SK-MEL-5 (cell line): ENCODE results near the gene SCN5A. TPM values are rescaled to one million over a fixed set of nuclear protein-coding genes. Genes with fewer than 3 reads are reported as not detected.

Experiments
- DNase-seq: peaks from one replicate; pipeline ENCODE4 v3.0.0-alpha.2; 2016; ENCODE audit warnings: low read depth, low spot score
- in situ Hi-C: cut with HindIII; loops from 2 replicates; pipeline ENCODE4 v1.10.0; 2016; ENCODE audit warnings: low sequenced_read_pairs, high pct_unique_total_duplicates, low pct_unique_long_range_greater_than_20kb
- small RNA-seq, 2 experiments: library from RNA; depleted of rRNA; stranded (forward); fragments of <200 nt; gene quantifications; one replicate each; pipeline ENCODE3, GENCODE V24; 2014
- total RNA-seq: library from RNA; depleted of rRNA; stranded (reverse); fragments of >200 nt; shearing (Covaris generic); gene quantifications from 2 replicates; pipeline ENCODE4 v1.2.3, GENCODE V29; 2014; rRNA removed

The SCN5A gene
- total RNA-seq, 1 experiment from 2014 or later, result 1.0 TPM

DNA sequence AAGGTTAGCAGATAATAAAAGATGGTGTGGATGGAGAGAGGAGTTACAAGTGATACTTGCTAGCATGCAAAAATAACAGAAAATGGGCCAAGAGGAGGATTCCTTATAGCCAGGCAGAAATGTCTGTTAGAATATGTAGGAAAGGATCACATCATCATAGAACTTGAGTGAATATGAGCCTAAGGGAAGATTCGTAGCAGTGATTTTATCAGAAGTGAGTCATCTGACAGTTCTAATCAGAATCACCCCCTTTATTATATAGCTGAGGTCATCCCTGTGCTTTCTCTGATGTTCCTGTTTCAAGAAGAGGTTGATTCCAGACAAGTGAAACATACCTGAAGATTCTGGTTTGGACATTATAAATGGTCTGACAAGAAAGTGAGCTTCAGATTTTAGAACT is 130.5 kb downstream of the SCN5A start:
- DNase-seq, result no peak
- in situ Hi-C loops, result loop anchor here (25.0 kb wide), 1 partner anchor 143 kb away; no protein-coding TSS in a partner anchor

DNA sequence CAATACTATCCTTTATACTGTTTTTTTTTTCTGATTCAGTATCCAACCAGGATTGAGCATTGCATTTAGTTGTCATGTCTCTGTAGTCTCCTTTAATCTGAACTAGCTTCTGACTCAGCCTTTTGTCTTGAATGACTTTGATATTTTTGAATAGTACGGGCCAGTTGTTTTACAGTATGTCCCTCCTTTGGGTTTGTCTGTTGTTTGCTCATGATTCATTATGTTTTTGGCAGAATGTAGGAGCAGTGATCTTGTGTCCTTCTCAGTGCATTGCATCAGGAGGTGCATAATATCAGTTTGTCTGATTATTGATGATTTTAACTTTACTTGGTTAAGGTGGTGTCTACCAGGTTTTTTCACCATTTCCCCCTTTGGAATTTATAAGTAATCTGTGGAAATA is 132.8 kb downstream of the SCN5A start:
- in situ Hi-C loops, result loop anchor here (25.0 kb wide), 1 partner anchor 146 kb away; no protein-coding TSS in a partner anchor
- no peak for DNase-seq

DNA sequence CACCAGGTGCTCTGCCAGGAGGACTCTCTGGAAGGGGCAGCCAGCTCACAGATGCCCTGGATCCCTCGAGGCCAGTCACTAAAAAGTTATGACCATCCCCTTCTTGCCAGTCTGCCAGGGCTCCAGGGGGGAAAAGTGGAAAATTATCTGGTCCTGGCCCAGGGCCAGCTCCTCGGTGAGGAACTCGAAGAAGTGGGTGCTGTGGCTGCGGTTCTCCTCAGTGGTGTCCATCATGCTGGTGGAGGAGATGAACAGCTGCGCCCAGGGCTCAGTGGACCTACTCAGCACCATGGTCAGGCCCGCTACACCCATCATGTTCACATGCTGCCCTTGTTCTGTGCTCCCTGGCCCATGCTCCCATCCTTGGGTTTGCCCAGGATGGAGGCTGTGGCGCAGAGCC is 134.1 kb downstream of the SCN5A start:
- DNase-seq, result no peak
- in situ Hi-C loops, result loop anchor here (25.0 kb wide), 1 partner anchor 147 kb away; no protein-coding TSS in a partner anchor

DNA sequence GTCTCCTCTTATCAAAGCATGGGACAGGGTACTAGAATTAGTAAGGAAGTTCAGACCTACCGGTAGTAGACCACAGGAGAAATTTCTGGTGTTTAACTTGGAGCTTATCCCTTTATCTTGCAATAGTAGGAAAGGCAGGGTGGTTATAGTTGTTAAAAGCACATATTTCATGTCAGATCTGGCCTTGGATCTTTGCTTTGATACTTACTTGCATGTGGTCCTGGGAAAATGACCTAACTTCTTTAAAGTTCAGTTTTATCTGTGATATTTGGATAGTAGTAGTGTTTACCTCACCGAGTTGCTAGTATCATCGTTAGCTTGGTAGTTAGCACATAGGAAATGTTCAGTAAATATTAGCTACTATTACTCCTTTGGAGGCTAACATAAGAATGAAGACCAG is 137.9 kb downstream of the SCN5A start:
- DNase-seq, result no peak
- in situ Hi-C loops, result loop anchor here (25.0 kb wide), 1 partner anchor 151 kb away; no protein-coding TSS in a partner anchor

DNA sequence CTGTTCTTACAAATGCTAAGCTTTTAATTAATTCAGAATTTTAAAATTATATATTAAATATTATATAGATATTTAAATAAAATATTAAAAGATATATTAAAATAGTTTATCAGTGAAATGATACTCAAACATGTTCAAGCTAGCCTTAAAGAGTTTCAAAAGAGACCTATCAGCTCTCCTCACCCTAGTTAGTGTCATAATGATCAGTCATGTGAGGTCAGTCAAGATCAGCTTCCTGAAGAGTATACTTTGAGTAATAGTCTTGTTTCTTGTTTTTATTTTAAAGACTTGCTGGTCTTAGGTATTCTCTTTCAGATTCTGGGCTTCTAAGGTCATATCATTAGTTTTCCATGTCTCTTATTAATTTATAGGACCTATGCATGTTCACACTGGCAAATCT is 138.9 kb downstream of the SCN5A start:
- DNase-seq, result no peak
- in situ Hi-C loops, result loop anchor here (25.0 kb wide), 1 partner anchor 152 kb away; no protein-coding TSS in a partner anchor

DNA sequence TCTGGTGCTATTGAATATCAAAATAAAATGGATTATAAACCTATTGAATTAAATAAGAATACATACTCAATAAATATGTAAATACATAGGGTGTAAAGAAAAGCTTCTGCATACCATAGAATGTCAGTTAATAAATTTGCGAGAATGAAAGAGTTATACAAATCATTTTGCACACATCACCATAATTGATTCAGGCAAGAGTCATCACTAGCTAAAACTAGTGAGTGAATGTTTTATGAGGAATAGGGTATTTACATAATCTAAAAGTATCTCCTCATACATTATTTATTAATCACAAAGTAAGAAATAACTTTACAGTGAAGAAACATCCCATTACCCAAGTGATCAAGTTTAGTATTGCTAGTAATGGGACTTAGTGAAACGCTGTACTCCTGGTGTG is 139.8 kb downstream of the SCN5A start:
- DNase-seq, result no peak
- in situ Hi-C loops, result loop anchor here (25.0 kb wide), 1 partner anchor 153 kb away; no protein-coding TSS in a partner anchor

DNA sequence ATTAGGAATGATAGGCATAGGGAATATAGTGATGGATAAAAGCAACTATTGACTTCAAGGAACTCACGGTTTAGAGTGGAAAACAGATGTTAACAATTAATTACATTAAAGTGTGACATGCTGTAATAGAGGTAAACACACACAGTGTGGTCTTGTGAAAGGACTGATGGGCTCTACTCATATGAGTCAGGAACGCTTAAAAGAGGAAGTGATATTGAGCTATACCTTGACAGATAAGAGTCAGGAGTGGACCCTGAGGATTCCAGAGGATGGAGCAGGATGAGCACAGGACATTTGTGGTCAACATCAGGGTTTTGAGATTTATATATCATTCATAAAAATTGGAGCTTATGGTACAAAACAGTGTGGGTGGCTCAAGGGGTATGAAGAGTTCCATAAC is 142.4 kb downstream of the SCN5A start:
- DNase-seq, result no peak
- in situ Hi-C loops, result loop anchor here (25.0 kb wide), 1 partner anchor 155 kb away; no protein-coding TSS in a partner anchor

DNA sequence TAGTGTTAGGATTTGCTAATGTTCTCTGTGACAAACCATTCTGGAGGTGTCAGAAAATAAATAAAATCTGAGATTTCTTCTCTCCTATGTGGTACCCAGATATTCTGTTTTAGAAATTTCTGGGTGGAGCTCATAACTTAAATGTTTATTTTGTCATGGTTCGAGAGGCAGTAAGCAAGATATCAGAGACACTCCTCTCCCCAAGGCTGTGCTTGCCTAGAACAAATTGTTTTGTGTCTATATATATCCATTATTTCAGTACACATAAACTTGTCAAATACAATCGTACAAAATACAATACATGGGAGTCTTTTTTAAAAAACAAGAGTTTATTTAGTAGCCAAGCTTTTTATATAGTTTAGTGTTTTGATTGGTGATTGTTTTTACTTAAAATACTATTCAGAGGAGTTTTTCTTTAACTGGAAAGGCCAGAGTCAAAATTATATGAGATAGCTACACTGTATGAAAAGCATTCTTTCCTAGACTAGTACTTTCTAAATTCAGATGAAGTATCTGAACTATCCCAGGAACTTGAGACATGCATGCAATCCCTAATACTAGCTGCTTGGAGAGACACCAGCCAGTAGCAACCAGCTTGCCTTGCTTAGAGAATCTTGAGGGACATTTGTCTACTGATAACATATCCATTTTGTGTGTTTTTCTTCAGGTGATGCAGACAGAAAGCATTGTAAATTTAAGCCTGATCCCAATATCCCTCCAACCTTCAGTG is 148.6 kb downstream of the SCN5A start:
- in situ Hi-C loops, result loop anchor here (25.0 kb wide), 1 partner anchor 161 kb away; no protein-coding TSS in a partner anchor
- DNase-seq, result no peak

Small RNAs within 50 kb of the gene (small RNA-seq; reads per million reads assigned to genes)
- gene RF00019, result 0 reads per million in 2 experiments

Other genes with a start within 250 kb of the SCN5A start
- 7.6 and 8.3 TPM in 2 replicates for gene ACVR2B, start 195.8 kb downstream of the SCN5A start, total RNA-seq
- 4.8 and 6.1 TPM in 2 replicates for gene EXOG, start 153.3 kb downstream of the SCN5A start, total RNA-seq
- gene SCN10A, start 166.5 kb upstream of the SCN5A start, total RNA-seq, result not detected in 2 replicates